K562 (cell line): ENCODE data around the gene WDR18. TPM values are rescaled to one million over a fixed set of nuclear protein-coding genes. Genes with fewer than 3 reads are reported as not detected.

Experiments used
- CHD1 ChIP-seq: fragments of 200-600 bp; sonication (generic); IDR thresholded peaks from one replicate; pipeline ENCODE4 v1.6.1; 2012; ENCODE audit warnings: mild to moderate bottlenecking, moderate library complexity, low read length, inconsistent platforms
- CSDE1 ChIP-seq, 2 experiments: fragments of 450-650 bp; IDR thresholded peaks; 2 replicates each; pipeline ENCODE4 v1.6.1; 2016; ENCODE audit warnings: mild to moderate bottlenecking in 1 of 2
- MAZ ChIP-seq, 2 experiments: fragments of 450-650 bp in 1 of 2; sonication (generic) in 1 of 2; formaldehyde crosslinking; IDR thresholded peaks in 1 of 2; conservative IDR thresholded peaks in 1 of 2; 2 replicates each; pipeline versions ENCODE4 v1.4.0 to v1.5.0; 2020; ENCODE audit warnings: mild to moderate bottlenecking in 1 of 2, missing genetic modification reagents in 1 of 2
- MXI1 ChIP-seq: IDR thresholded peaks from 2 replicates; pipeline ENCODE4 v1.6.1; 2011; ENCODE audit warnings: low read depth, mild to moderate bottlenecking, improper control_type of control experiment, low read length
- NR2C1 ChIP-seq, 2 experiments: fragments of 450-650 bp; IDR thresholded peaks; 2 replicates each; pipeline ENCODE4 v1.6.1; 2017; ENCODE audit warnings: mild to moderate bottlenecking in 2 of 2, antibody characterized with exemption in 1 of 2, inconsistent platforms in 1 of 2, missing compliant biosample characterization in 1 of 2, missing genetic modification characterization in 1 of 2
- POLR2A ChIP-seq: fragments of 450-650 bp; conservative IDR thresholded peaks from 2 replicates; pipeline ENCODE4 v1.6.1; 2016
- PURB ChIP-seq: sonication (generic); formaldehyde crosslinking; IDR thresholded peaks from 2 replicates; pipeline ENCODE4 v1.9.0; 2021; ENCODE audit warnings: low read depth, mild to moderate bottlenecking, missing genetic modification reagents
- RBM17 ChIP-seq: fragments of 200-400 bp; formaldehyde crosslinking; IDR thresholded peaks from 2 replicates; pipeline ENCODE4 v1.6.1; 2017; ENCODE audit warnings: low read depth, mild to moderate bottlenecking, low read length, borderline replicate concordance
- RHOXF2B ChIP-seq: fragments of 250-450 bp; sonication (Bioruptor Pico); conservative IDR thresholded peaks from 2 replicates; pipeline ENCODE4 v1.5.1; 2021
- TCF3 ChIP-seq: sonication (generic); formaldehyde crosslinking; IDR thresholded peaks from 2 replicates; pipeline ENCODE4 v1.4.0; 2020; ENCODE audit warnings: mild to moderate bottlenecking, missing genetic modification reagents
- XRCC4 ChIP-seq: IDR thresholded peaks from one replicate; pipeline ENCODE4 v1.6.1; 2011; ENCODE audit not compliant: insufficient read depth, insufficient read length; ENCODE audit errors: extremely low read depth
- ZNF224 ChIP-seq: sonication (generic); formaldehyde crosslinking; IDR thresholded peaks from 2 replicates; pipeline ENCODE4 v1.8.0; 2022; ENCODE audit warnings: mild to moderate bottlenecking, missing genetic modification reagents
- ZNF589 ChIP-seq: fragments of 200-800 bp; sonication (Bioruptor generic); IDR thresholded peaks from 2 replicates; pipeline ENCODE4 v1.6.1; 2016; ENCODE audit warnings: low read depth, missing genetic modification characterization, missing compliant biosample characterization
- ZNF639 ChIP-seq, 2 experiments: fragments of 200-800 bp in 1 of 2; sonication (Bioruptor generic) in 1 of 2; sonication (generic) in 1 of 2; formaldehyde crosslinking in 1 of 2; IDR thresholded peaks in 1 of 2; conservative IDR thresholded peaks in 1 of 2; 2 replicates each; pipeline versions ENCODE4 v1.5.0 to v1.6.1; 2016 to 2020; ENCODE audit warnings: missing compliant biosample characterization in 1 of 2, missing genetic modification characterization in 1 of 2, missing genetic modification reagents in 1 of 2
- polyA plus RNA-seq, 8 experiments: library from polyadenylated mRNA; depleted of rRNA in 4 of 8; stranded (reverse) in 5 of 8; unstranded in 3 of 8; fragments of >200 nt; fragmentation: Nextera tagmentation in 2 of 8; fragmentation: Illumina TruSeq in 1 of 8; extraction: Ambion mirVana in 2 of 8; extraction: Trizol in 1 of 8; gene quantifications; 2 replicates each; pipeline versions ENCODE4 v1.2.1 to v1.2.3, GENCODE V29; 2011 to 2014; ENCODE audit warnings: inconsistent platforms in 1 of 8, missing spikeins in 1 of 8
- total RNA-seq, 7 experiments: library from RNA; depleted of rRNA in 6 of 7; stranded (reverse); fragments of >200 nt in 6 of 7; fragmentation: Illumina TruSeq in 2 of 7; extraction: Trizol in 2 of 7; gene quantifications; 2 replicates each; pipeline versions ENCODE4 v1.2.1 to v1.2.3, GENCODE V29; 2011 to 2021; ENCODE audit warnings: low replicate concordance in 1 of 7
- TF ChIP-seq, protein P1 (sequence below): fragments of 450-650 bp; IDR thresholded peaks from 2 replicates; pipeline ENCODE4 v1.6.1; 2016; ENCODE audit warnings: low read depth
- TF ChIP-seq, protein P2 (sequence below): sonication (generic); formaldehyde crosslinking; IDR thresholded peaks from 2 replicates; pipeline ENCODE4 v1.9.0; 2022; ENCODE audit warnings: mild to moderate bottlenecking, missing genetic modification reagents

Gene WDR18
- total and polyA plus RNA-seq, 9 of the 15 experiments (the other 6 are each of a cell fraction or from before 2014, with no cell fraction given) = 0.65 to 181 (median 30.1) TPM

GRCh38 chr19:954672-955494 is 29.3 kb upstream of the WDR18 start (continued):
- TF ChIP-seq ZNF224 (CRISPR knock-in tag) (no peak), TCF3 (CRISPR knock-in tag) (peak; percentile 76), CHD1 (no peak), MAZ (CRISPR knock-in tag; conservative IDR thresholded peaks at IDR 0.05 in 1 of 2, IDR thresholded peaks at IDR 0.05 in 1 of 2) (peak; percentile 60 to 83; a peak in 3 of 4 replicates), CSDE1 (IDR thresholded peaks at IDR 0.05) (no peak), MXI1 (no peak), NR2C1 (IDR thresholded peaks at IDR 0.05) (peak; percentile 23; the same call in 1 of the 2 replicates), NR2C1 (tag; IDR thresholded peaks at IDR 0.05) (no peak), POLR2A (0 out of 2 replicates have a peak, but pooled peaks have one; percentile 35), XRCC4 (no peak), RHOXF2B (CRISPR knock-in tag) (no peak), RBM17 (no peak), PURB (no peak), ZNF589 (peak; percentile 34; the same call in 1 of the 2 replicates), ZNF639 (CRISPR knock-in tag; conservative IDR thresholded peaks at IDR 0.05 in 1 of 2, IDR thresholded peaks at IDR 0.05 in 1 of 2) (peak in 1 of 2 experiments; percentile 55; a peak in 1 of 4 replicates)
- TF ChIP-seq, protein P1, sequence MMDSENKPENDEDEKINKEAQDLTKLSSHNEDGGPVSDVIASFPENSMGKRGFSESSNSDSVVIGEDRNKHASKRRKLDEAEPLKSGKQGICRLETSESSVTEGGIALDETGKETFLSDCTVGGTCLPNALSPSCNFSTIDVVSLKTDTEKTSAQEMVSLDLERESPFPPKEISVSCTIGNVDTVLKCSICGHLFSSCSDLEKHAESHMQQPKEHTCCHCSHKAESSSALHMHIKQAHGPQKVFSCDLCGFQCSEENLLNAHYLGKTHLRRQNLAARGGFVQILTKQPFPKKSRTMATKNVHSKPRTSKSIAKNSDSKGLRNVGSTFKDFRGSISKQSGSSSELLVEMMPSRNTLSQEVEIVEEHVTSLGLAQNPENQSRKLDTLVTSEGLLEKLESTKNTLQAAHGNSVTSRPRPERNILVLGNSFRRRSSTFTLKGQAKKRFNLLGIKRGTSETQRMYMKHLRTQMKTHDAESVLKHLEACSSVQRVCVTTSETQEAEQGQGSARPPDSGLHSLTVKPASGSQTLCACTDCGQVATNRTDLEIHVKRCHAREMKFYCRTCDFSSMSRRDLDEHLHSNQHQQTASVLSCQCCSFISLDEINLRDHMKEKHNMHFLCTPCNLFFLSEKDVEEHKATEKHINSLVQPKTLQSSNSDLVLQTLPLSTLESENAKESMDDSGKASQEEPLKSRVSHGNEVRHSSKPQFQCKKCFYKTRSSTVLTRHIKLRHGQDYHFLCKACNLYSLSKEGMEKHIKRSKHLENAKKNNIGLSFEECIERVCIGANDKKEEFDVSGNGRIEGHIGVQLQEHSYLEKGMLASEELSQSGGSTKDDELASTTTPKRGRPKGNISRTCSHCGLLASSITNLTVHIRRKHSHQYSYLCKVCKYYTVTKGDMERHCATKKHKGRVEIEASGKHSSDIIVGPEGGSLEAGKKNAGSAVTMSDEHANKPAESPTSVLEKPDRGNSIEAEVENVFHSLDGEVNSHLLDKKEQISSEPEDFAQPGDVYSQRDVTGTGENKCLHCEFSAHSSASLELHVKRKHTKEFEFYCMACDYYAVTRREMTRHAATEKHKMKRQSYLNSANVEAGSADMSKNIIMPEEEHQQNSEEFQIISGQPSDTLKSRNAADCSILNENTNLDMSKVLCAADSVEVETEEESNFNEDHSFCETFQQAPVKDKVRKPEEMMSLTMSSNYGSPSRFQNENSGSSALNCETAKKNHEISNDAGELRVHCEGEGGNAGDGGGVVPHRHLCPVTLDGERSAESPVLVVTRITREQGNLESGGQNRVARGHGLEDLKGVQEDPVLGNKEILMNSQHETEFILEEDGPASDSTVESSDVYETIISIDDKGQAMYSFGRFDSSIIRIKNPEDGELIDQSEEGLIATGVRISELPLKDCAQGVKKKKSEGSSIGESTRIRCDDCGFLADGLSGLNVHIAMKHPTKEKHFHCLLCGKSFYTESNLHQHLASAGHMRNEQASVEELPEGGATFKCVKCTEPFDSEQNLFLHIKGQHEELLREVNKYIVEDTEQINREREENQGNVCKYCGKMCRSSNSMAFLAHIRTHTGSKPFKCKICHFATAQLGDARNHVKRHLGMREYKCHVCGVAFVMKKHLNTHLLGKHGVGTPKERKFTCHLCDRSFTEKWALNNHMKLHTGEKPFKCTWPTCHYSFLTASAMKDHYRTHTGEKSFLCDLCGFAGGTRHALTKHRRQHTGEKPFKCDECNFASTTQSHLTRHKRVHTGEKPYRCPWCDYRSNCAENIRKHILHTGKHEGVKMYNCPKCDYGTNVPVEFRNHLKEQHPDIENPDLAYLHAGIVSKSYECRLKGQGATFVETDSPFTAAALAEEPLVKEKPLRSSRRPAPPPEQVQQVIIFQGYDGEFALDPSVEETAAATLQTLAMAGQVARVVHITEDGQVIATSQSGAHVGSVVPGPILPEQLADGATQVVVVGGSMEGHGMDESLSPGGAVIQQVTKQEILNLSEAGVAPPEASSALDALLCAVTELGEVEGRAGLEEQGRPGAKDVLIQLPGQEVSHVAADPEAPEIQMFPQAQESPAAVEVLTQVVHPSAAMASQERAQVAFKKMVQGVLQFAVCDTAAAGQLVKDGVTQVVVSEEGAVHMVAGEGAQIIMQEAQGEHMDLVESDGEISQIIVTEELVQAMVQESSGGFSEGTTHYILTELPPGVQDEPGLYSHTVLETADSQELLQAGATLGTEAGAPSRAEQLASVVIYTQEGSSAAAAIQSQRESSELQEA = no peak
- TF ChIP-seq, protein P2, sequence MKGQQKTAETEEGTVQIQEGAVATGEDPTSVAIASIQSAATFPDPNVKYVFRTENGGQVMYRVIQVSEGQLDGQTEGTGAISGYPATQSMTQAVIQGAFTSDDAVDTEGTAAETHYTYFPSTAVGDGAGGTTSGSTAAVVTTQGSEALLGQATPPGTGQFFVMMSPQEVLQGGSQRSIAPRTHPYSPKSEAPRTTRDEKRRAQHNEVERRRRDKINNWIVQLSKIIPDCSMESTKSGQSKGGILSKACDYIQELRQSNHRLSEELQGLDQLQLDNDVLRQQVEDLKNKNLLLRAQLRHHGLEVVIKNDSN (CRISPR knock-in tag) = no peak; the same call in 1 of the 2 replicates
